ENCODE data around the gene SORL1.
A peak's percentile ranks its signal among the peaks of the same experiment; 100 is the strongest.

The SORL1 gene

DNA sequence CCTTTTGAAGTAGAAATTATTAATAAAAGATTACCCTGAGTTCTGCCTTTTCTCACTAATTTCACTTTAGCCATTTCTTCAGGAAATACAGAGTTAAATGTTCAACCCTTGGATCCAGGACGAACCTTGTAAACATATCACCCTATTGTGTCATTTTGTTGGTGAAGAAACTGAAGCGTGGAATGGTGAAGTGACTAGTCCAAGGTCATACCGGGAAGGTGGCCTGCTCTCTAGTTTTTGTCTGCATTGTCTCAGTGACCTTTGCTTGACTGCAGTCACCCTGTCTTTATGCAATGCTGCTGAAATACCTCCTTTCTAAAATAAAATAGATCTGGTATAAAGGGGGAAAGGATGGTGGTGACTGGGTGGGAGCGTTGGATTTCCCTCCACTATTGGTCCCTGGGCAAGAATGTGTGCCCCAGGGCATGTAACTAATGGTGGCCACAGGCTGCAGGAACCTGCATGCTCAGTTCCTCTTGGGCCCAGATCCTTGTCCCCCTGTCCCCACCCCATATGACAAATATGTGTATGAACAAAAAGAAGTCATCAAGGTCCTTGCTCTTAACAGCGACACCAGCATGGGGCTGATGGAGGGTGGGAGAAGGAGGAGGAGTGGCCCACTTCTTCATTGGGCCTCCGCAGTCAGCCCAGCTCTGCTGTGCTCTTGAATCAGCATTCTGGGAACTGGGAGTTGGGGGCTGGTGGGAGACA lies 1.6 kb downstream of the SORL1 start:
- no peak for DNase-seq (ENCODE audit: low read depth, low spot score)

DNA sequence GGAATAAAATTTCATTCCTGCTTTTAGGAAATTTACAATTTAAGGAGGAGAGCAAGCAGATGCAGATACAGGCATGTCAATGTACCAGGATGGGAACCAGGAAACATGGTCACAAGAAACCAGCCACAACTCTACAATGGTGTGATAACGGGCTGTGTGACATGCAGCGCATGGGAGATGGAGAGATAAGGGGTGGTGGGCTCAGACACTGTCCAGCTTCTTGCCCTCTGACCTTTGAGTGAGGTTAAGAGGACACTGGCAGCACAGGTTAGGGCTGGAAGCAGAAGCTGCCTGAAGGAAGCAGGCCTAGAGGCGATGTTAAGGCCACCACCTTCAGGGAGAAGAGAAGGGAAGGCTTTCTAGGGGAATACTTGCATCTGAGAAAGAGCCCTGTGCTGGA lies 3.0 kb downstream of the SORL1 start:
- no peak for DNase-seq (ENCODE audit: low read depth, low spot score)

DNA sequence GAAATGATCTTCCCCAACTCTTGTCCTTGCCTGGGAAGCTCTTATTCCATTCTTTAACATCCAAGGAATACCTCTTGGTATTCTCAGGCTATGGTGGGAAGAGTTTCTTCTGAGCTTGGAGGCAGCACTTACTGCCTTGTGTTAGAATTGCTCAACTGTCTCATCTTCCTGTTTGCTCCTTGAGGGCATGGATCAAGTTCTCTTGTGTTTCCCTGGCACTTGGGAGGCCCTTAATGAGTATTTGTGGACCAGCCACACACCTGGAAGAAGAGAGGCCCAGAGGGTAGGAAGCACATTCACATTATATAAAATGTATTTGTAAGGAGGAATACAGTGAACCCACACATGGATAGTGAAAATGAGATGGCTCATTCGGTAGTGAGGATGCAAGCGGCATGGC lies 4.0 kb downstream of the SORL1 start:
- DNase-seq (ENCODE audit: low read depth, low spot score): no peak

DNA sequence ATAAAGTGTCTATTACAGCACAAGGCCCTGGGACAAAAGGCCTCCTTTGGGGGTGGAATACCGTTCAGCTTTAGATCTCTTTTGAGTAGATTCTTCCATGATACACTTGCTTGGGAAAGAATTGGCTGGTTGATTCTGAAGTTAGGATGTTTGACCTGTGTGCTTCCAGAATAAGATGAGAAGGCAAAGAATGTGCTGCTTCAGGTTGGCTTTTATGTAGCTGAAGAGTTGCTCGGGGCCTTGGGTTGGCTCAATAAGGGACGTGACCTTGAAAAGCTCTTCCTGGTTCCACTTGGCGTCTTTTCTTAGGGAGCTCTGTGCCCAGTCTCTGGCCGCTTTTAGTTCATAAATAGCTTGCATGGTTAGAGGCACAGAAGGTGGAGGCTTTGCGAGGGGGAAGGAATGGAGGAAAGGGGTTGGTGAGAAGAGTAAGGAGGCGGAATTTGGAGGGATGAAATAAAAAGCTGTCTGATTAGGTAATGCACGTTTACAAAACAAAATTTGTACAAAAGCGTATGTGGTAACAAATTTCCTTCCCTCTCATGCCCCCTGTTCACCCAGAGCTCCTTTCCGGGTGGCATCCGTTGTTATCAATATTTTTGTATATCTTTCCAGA lies 4.8 kb downstream of the SORL1 start:
- DNase-seq (ENCODE audit: low read depth, low spot score): no peak

DNA sequence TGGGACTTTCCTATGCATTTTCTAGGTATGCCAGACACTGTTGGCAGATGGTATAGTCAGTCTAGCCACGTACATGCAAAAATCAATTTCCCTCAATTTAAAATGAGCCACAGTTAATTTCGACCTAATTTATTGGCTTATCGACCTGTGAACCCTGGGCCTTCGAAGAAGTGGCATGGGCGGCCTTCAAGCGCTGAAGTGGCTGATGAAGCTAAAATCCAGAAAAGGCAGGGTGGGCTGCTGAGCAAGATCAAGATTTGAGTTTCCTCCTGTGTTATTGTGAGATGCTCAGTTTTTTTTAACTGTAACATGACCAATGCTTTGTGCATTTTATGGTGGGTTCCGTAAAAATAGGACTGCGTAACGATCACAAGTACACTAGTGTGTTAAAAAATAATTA lies 6.4 kb downstream of the SORL1 start:
- DNase-seq (ENCODE audit: low read depth, low spot score): no peak

DNA sequence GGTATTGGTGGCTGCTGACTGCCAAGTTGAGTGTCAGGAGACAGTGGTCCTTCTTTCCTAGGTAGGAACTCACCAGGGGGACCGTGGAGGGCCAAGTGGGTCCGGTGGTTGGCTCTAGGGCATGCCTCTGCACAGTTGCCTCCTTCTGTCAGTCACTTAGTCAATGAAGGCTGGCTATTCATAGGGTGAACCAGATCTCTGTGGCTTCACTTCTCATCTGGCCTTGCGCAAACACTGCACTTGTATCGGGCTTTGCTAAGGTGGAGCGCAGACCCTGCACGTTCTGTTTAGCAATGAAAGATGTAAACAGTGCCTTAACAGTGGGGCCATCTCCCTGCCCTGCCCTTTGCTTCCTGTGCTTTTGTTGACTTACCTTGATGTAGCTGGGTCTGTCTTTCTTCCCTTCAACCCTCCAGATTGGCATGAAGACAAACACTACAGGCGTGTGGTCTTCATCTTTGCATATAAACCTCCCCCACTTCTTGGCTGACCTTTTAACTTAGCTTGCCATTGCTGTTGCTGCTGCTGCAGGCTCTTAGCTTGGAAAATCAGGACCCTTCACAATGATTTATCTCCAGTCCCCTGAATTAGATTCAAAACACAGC lies 7.4 kb downstream of the SORL1 start:
- DNase-seq (ENCODE audit: low read depth, low spot score): no peak

DNA sequence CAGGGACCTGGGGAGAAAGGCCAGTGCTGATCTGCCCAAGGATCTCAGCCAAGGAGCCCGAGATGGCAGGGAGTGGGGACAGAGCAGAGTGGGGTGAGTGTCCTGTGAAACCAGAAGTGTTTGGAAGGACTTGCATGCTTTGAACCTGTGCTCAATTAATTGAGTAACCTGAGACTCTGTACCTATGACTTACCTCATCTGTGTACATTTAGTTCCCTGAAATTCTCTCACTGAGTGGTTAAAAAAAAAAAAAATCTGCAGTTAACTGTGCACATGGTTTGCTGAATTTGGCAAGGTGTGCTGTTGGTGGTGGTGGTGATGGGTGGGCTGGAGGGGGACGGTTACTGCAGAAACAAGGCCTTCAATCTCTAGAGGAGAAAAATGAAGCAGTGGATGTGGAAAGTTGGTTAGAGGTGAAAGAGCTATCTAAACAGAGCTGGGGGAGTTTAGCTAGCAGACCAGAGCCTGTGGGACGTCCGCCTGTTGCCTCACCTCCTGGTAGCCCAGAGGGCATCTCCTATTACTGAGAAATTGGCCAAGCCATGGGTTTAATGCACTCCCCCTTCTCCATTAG lies 8.9 kb downstream of the SORL1 start:
- DNase-seq (ENCODE audit: low read depth, low spot score): no peak

DNA sequence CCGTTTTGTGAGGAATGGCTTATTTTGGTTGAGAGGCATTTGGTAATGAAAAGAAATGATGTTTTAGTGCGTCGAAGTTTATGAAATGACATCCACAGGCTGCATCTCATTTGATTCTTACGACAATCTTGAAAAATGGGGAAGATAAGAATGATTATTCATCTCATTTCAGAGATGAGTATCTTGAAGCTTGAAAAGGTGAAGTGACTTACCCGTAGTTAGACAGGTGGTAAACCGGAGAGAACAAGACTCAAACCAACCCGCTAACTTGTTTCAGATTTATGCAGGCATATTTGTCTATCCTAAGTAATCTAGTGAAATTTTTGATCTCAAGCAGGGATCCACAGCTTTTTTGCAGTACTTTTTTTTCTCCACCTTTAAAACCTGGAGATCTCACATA lies 9.7 kb downstream of the SORL1 start:
- DNase-seq (ENCODE audit: low read depth, low spot score): no peak

DNA sequence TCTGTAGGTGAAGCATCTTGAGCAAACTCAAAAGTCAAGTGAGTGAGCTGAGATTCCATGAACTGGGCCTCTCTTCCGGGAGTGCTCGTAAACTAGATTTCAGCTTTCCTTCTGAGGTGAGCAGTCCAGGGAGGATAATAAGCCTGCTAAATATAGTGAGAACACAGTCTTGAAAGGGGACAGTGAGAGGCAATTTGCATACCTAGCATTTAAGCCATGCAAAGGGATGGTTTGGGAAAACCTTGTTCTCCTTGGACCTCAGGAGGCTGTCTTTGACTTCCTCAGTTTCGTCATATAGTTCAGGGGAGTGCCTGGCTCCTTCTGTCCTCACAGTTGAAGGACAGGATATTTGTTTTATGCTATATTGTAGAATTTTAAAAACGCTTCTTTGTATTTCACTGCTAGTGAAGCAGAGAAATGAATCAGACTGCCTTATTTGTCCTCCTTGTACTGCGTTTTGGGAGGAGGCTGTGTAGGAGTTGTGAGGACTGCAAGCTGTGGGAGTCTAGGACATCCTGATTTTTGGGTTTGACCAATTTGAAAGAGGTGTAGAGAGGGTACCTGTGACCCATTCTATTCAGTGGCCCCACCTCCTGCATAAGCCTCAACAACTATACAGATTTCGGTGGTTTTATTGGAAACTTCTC lies 11.7 kb downstream of the SORL1 start:
- DNase-seq (ENCODE audit: low read depth, low spot score): no peak

DNA sequence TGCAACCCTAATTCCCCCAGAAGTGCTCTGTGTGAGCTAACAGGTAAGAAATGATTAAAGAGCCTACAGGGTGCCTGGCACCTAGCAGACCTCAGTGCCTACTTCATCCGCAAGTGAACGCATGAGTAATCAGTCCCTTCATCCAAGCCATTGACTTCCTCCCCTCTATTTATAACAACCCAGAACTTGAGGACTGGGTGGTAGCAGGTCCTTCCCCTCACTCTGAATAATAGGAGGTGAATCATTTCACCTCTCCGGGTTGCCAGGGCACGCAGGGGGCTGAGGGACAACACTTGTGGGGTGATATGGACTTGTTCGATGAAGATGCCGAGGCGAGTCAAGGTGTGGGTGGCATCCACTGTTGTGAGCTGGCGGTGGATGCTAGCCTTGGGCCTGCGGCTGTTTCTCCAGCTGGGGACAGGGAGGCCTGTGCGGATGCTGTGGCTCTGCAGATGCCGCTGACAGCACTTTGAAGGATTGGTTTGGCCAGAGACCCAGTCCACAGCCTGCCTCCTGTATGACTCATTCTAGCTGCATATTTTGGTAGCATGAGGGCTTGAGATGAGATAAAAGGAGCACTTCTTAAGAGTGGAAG lies 12.3 kb downstream of the SORL1 start:
- no peak for DNase-seq (ENCODE audit: low read depth, low spot score)

DNA sequence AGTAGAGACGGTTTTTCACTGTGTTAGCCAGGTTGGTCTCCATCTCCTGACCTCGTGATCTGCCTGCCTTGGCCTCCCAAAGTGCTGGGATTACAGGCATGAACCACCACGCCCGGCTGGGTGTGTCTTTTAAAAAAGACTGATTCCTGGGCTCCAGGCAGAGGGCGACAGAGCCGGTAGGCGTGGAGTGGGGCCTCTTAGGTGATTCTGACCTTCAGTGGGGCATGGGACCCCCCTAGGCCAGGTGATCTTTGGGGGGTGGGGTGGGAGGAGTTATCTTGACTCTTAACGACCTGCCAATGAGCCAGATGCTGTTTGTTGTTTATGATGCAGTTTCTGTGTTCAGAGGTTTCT lies 13.6 kb downstream of the SORL1 start:
- no peak for DNase-seq (ENCODE audit: low read depth, low spot score)

DNA sequence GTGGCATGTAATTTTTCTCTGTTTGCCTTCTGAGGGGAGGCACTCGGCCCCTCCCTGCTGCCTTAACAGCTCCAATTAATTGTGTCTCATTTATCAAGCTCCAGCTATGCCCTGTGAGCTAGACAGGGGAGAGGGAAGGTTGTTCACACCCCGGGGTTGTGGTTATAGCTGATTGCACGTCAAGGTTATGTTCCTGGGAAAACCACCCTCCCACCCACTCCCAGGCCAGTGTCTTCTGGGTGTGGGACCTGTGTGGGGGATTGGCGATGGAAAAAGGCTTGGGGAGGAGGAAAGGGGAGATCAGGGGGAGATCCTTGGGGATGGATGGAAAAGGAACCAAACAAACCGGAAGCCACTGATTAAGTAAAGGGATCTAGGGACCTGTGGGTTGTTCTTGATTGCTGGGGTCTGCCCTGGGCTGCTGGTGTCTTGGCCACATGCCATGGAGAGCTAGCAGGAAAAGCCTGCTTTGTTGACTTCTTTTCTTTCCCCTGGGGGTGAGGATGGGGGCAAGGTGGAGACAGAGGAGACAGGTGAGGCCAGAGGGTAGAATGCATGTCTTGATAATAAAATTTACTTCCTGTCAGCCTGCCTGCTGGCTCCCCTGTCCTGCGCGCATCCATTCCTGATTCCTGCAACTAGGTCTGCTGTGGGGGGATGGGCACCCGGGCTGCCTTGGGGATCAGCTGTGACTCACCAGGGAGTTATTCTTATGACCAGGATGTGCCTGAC lies 14.1 kb downstream of the SORL1 start:
- DNase-seq (ENCODE audit: low read depth, low spot score): peak; percentile 68

DNA sequence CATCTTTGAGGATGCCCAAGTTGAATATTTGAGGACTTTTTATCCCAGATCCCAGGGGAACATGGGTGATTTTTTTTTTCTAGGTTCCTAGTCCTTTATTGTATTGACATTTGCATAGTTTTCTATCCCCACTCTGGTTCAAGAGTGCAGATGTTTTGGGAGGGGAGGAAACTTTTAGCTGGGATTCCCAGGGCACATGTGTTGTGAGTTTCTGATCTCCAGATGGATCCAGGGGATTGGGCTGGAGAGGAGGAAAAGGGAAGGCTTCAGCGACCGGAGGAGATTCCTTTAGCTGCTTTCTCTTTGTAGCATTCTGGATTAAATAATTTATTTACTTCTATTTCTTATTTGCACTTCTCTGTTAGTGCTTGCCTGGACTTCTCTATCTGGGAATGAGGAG lies 15.4 kb downstream of the SORL1 start:
- DNase-seq (ENCODE audit: low read depth, low spot score): no peak

DNA sequence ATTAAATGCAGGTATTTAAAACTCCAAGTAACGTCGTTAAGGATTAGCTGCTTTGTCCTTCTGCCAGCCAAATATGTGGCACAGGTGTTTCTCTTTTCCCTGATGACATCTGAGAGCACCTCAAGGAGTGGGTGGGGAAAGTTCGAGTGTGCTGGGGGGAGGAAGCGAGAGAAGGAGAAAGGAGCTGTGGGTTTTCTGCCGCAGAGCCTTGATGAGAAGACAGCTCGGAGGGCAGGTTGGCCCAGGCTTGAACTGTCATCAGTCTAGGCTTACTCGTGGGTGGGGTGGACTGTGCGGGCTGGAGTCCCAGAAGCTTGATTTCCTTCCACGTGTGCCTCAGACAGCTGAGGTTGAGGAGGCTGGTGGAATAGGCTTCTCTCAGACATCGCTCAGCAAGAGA lies 15.9 kb downstream of the SORL1 start:
- DNase-seq (ENCODE audit: low read depth, low spot score): no peak

DNA sequence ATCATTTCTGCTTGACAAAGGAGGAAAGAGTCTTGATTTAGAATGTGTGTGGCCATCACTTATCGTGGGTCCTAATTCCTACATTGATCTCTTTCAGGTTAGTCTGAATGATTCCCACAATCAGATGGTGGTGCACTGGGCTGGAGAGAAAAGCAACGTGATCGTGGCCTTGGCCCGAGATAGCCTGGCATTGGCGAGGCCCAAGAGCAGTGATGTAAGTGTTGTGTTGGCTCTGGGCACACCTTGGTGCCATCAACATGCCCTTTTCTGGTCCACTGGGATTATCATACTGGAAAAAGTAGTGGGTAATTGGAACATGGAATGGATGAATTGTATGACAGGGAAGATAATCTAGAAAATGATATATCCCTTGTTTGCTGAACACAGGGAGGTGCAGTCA lies 17.8 kb downstream of the SORL1 start:
- DNase-seq (ENCODE audit: low read depth, low spot score): no peak

DNA sequence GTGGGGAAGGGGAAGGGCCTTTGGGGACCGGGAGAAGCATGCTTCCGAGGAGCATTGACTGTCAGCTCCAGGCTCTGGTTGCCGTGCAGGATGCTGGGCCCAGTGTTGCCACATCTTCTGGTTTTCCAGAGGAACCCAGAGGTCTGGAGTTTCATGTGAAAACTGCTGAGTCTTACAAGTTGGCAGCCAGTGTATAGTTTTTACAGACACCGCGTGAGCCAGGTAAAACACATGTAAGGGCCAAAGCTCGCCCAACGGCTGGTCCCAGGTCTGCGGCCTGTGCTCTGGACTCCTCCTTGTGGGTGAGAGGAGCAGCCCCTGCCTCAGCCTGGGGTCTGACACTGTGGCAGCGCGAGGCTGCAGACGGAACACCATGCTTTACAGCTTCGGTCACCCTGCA lies 19.1 kb downstream of the SORL1 start:
- DNase-seq (ENCODE audit: low read depth, low spot score): no peak

DNA sequence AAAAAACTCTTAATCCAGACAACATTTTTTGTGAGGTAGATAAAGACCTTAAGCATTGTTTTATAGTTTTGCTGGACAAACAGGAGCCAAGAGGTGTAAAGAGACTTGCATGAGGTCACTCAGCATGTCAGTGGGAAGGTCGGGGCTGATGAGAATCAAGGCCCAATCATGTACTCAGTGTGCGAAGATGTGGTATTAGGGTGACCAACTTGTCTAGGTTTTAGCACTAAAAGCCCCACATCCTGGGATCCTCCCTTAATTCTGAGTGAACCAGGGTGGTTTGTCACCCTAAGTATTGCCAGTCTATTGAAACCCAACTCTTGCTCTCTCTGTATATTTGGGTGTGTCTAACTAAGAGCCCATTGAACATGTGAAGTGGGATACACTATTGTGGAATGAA lies 20.2 kb downstream of the SORL1 start:
- no peak for DNase-seq (ENCODE audit: low read depth, low spot score)

DNA sequence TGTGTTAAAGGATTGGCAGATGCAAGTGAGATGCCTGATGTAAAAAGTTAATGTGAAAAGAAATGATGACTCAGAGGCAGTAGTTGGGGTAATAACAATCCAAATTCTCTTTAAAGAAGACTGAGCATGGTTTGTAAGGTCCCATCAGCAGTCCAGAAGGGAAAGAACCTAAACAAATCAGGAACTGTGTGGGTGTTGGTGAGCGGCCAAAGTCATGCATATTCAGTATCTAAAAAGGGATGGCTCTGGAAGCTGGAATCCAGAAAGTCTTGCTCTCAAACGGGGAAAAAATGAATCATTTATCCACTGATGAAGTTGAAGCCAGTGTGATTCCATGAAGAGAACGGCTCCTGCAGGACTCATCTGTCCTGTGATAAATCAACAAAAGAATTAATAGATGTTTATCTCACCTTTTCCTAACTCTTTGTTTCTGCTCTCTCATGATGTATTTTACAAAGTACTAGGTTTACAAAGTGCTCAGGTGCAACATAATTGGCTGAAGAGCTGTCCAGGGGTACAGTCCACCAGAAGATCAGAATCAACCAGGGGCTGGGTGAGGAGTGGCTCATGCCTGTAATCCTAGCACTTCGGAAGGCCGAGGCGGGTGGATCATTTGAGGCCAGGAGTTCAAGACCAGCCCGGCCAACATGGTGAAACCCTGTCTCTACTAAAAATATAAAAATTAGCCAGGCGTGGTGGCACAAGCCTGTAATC lies 21.1 kb downstream of the SORL1 start:
- DNase-seq (ENCODE audit: low read depth, low spot score): no peak

DNA sequence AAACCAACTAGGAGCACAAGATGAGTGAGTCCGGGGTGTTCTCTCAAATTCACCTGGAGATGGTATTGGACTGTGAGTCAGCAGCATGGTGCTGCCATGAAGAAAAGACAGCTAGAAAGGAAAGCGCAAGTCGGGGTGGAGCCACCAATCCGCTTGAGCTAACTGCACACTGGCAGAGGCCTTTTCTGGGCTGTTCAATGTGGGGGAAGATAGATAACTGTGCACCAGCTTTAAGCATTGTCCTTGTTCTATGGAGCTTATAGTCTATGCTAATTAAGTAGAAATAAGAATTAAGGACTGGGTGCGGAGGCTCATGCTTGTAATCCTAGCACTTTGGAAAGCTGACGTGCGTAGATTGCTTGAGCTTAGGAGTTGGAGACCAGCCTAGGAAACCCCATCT lies 22.6 kb downstream of the SORL1 start:
- DNase-seq (ENCODE audit: low read depth, low spot score): no peak

DNA sequence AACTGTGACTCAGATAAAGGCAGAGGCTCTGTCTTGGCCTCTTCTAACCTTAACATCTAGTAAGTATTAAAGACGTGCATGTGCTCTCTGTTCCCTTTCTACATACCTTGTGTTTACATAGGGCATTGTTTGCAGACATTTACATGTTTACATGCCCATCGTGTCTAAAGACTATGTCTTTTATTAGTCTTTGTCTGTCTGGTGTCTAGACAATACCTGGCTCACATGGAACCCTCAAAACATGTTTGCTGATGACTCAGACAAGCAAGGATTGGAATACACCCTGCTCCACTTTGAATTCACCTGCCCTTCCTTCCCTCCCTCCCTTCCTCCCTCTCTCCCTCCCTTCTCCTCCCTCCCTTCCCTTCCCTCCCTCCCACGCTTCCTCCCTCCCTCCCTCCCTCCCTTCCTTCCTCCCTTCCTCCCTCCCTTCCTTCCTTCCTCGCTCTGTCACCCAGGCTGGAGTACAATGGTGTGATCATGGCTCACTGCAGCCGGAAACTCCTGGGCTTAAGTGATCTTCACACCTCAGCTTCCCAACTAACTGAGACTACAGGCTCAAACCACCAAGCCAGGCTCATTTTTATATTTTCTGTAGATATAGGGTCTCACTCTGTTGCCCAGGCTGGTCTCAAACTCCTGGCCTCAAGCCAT lies 24.4 kb downstream of the SORL1 start:
- no peak for DNase-seq (ENCODE audit: low read depth, low spot score)
